ENCODE data around the gene KRT5.
A peak's percentile ranks its signal among the peaks of the same experiment; 100 is the strongest.

Gene KRT5

DNA sequence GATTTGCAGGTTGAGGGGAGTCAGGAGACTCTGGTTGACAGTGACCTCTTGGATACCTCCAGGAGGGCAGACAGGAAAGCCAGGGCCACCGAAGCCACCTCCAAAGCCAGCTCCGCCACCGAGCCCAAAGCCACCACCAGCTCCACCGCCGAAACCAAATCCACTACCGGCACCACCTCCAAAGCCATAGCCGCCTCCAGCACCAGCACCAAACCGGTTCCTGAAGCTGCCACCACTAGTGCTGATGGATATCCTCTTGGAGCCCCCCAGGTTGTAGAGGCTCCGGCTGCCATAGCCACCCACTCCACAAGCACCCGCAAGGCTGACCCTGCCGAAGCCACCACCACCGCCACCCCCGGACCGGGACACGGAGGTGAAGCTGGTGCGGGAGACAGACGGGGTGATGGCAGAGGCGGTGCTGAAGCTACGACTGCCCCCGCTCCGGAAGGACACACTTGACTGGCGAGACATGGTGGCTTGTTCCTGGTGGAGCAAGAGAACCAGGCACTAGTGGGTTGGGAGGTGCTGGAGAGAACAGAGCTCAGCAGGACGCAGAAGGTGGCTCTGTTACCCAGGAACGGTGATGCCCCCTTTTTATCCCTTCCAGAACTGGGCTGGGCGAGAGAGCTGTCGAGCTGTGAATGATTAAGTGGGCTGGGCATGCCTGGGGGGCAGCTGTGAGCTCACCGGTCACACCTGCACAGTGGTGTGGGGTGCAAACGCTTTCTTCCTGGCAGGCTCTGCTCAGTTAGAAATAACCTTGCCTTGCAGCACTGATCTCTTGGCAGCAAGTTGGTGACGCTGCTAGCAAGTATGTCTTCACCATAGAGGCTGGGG lies at the start of gene KRT5:
TSS of gene KRT5 (minus strand) at position 569 of the 837 bp plus-strand sequence. CDS start at position 471, 98 bp downstream.
- TF ChIP-seq, protein P1, sequence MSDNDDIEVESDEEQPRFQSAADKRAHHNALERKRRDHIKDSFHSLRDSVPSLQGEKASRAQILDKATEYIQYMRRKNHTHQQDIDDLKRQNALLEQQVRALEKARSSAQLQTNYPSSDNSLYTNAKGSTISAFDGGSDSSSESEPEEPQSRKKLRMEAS (IDR thresholded peaks at IDR 0.05): no peak; the same call in 1 of the 2 replicates
- TF ChIP-seq CEBPB (IDR thresholded peaks at IDR 0.05) (no peak), TAF1 (IDR thresholded peaks at IDR 0.05; ENCODE audit: low read depth) (no peak), EP300 (IDR thresholded peaks at IDR 0.05; ENCODE audit: borderline replicate concordance) (no peak), TEAD4 (IDR thresholded peaks at IDR 0.05) (no peak), CREB1 (IDR thresholded peaks at IDR 0.05; ENCODE audit: low read depth) (no peak), NFIC (IDR thresholded peaks at IDR 0.05) (no peak), YY1 (IDR thresholded peaks at IDR 0.05; ENCODE audit: low read depth) (0 out of 2 replicates have a peak, but pooled peaks have one; percentile 5), FOXM1 (IDR thresholded peaks at IDR 0.05; ENCODE audit: borderline replicate concordance, low read depth) (no peak), RAD21 (IDR thresholded peaks at IDR 0.05; ENCODE audit: low read depth) (no peak), ZBTB7A (IDR thresholded peaks at IDR 0.05; ENCODE audit: low read depth) (0 out of 2 replicates have a peak, but pooled peaks have one; percentile 17), EGR1 (IDR thresholded peaks at IDR 0.05) (0 out of 2 replicates have a peak, but pooled peaks have one; percentile 5), TCF12 (IDR thresholded peaks at IDR 0.05; ENCODE audit: low read depth) (peak; percentile 32; the same call in 1 of the 2 replicates)
- TF ChIP-seq, protein P2, sequence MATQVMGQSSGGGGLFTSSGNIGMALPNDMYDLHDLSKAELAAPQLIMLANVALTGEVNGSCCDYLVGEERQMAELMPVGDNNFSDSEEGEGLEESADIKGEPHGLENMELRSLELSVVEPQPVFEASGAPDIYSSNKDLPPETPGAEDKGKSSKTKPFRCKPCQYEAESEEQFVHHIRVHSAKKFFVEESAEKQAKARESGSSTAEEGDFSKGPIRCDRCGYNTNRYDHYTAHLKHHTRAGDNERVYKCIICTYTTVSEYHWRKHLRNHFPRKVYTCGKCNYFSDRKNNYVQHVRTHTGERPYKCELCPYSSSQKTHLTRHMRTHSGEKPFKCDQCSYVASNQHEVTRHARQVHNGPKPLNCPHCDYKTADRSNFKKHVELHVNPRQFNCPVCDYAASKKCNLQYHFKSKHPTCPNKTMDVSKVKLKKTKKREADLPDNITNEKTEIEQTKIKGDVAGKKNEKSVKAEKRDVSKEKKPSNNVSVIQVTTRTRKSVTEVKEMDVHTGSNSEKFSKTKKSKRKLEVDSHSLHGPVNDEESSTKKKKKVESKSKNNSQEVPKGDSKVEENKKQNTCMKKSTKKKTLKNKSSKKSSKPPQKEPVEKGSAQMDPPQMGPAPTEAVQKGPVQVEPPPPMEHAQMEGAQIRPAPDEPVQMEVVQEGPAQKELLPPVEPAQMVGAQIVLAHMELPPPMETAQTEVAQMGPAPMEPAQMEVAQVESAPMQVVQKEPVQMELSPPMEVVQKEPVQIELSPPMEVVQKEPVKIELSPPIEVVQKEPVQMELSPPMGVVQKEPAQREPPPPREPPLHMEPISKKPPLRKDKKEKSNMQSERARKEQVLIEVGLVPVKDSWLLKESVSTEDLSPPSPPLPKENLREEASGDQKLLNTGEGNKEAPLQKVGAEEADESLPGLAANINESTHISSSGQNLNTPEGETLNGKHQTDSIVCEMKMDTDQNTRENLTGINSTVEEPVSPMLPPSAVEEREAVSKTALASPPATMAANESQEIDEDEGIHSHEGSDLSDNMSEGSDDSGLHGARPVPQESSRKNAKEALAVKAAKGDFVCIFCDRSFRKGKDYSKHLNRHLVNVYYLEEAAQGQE (IDR thresholded peaks at IDR 0.05; ENCODE audit: low read depth): no peak
- TF ChIP-seq, protein P3, sequence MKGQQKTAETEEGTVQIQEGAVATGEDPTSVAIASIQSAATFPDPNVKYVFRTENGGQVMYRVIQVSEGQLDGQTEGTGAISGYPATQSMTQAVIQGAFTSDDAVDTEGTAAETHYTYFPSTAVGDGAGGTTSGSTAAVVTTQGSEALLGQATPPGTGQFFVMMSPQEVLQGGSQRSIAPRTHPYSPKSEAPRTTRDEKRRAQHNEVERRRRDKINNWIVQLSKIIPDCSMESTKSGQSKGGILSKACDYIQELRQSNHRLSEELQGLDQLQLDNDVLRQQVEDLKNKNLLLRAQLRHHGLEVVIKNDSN (IDR thresholded peaks at IDR 0.05): no peak

DNA sequence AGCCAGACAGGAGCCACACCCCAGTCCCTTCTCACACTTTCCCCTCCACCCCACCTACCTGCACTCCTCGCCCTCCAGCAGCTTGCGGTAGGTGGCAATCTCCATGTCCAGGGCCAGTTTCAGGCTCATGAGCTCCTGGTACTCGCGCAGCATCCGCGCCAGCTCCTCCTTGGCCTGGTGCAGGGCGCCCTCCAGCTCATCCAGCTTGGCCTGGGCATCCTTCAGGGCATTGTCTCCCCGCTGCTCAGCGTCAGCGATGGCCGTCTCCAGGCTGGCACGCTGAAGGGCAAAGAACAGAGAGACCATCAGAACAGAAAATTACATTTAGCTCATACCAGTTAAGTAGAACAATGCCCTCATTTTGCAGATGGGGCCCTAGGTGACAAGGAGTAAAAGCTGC lies 47.9 kb upstream of the KRT5 start:
- TF ChIP-seq TCF12 (IDR thresholded peaks at IDR 0.05; ENCODE audit: low read depth) (no peak), ZBTB7A (IDR thresholded peaks at IDR 0.05; ENCODE audit: low read depth) (no peak)

DNA sequence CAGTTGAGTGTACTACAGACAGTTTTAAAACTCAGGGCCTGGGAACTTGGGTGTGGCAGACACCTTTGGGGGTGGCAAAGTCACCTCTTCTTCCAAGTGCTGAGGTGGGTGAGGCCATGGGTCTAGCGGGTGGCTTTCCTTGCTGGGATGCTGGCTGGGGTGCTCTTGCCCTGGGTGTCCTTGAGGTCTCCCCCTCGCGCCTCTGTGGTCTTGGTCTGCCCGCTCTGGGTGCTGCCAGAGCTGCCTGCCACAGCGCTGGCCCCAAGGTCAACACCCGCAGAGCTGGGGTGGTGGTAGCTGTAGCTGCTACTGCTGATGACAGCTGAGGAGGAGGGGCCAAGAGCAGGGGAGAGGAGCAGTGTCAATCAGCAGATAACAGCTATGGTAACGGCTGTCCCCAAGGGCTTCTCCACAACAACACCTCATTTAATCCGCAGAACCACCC lies 46.7 kb upstream of the KRT5 start:
- TF ChIP-seq YY1 (IDR thresholded peaks at IDR 0.05; ENCODE audit: low read depth) (no peak), EGR1 (IDR thresholded peaks at IDR 0.05) (no peak), FOXM1 (IDR thresholded peaks at IDR 0.05; ENCODE audit: borderline replicate concordance, low read depth) (no peak), RAD21 (IDR thresholded peaks at IDR 0.05; ENCODE audit: low read depth) (no peak), CEBPB (IDR thresholded peaks at IDR 0.05) (no peak), TAF1 (IDR thresholded peaks at IDR 0.05; ENCODE audit: low read depth) (no peak), EP300 (IDR thresholded peaks at IDR 0.05; ENCODE audit: borderline replicate concordance) (no peak), ZBTB7A (IDR thresholded peaks at IDR 0.05; ENCODE audit: low read depth) (no peak), CREB1 (IDR thresholded peaks at IDR 0.05; ENCODE audit: low read depth) (no peak), NFIC (IDR thresholded peaks at IDR 0.05) (no peak)
- TF ChIP-seq, protein P1 (IDR thresholded peaks at IDR 0.05): no peak

DNA sequence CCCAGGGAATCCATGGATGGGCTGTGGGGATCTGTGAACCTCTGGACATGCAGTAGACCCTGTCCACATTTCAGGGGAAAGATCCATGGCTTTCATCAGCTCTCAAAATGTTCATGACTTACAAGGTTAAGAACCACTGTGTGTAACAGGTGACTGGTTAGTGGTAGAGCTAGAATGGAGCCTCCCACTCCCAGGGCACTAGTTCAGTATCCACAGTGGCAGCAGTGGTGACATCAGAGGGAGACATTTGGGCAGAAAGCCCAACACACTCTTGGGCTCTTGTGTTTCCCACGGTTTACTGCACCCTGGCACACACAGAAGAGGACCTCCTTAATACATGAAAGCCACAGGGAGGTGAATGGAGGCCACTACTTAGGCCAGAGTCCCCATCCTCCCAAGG lies 44.4 kb upstream of the KRT5 start:
- TF ChIP-seq, protein P3 (IDR thresholded peaks at IDR 0.05): no peak
- TF ChIP-seq NFIC (IDR thresholded peaks at IDR 0.05): no peak
- TF ChIP-seq TEAD4 (IDR thresholded peaks at IDR 0.05): no peak
- TF ChIP-seq, protein P1 (IDR thresholded peaks at IDR 0.05): no peak
- no peak for TF ChIP-seq CEBPB (IDR thresholded peaks at IDR 0.05)
- no peak for TF ChIP-seq TCF12 (IDR thresholded peaks at IDR 0.05; ENCODE audit: low read depth)
- no peak for TF ChIP-seq RAD21 (IDR thresholded peaks at IDR 0.05; ENCODE audit: low read depth)
- no peak for TF ChIP-seq TAF1 (IDR thresholded peaks at IDR 0.05; ENCODE audit: low read depth)
- no peak for TF ChIP-seq EP300 (IDR thresholded peaks at IDR 0.05; ENCODE audit: borderline replicate concordance)
- TF ChIP-seq CREB1 (IDR thresholded peaks at IDR 0.05; ENCODE audit: low read depth): no peak
- TF ChIP-seq FOXM1 (IDR thresholded peaks at IDR 0.05; ENCODE audit: borderline replicate concordance, low read depth): no peak

DNA sequence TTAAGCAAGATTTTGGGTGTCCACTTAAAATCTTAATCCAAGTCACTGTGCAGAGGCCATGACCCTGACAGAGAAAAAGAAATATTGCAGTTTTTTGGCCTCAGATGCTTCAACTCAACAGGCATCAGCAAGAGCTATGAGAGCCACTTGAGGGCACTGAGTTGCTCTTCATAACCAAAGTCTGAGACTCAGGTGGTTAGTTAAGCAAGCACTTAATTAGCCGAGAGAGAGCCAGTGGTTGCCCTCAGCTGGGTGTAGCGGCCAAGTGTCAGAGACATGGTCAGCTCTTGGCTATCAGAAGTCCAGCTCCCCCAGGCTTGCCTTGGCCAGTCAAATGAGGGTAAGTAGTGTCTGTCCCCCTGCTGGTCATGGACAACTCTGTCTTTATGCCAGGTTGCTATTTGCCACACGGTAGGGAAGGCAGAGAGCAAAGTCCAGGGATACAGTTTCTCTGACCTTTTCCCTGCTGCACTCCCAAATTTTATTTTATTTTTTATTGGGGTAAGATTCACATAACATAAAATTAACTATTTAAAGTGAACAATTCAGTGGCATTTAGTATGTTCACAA lies 41.8 kb upstream of the KRT5 start:
- TF ChIP-seq, protein P3 (IDR thresholded peaks at IDR 0.05): no peak
- TF ChIP-seq TAF1 (IDR thresholded peaks at IDR 0.05; ENCODE audit: low read depth): no peak
- peak; percentile 55; the same call in 1 of the 2 replicates for TF ChIP-seq RAD21 (IDR thresholded peaks at IDR 0.05; ENCODE audit: low read depth)

DNA sequence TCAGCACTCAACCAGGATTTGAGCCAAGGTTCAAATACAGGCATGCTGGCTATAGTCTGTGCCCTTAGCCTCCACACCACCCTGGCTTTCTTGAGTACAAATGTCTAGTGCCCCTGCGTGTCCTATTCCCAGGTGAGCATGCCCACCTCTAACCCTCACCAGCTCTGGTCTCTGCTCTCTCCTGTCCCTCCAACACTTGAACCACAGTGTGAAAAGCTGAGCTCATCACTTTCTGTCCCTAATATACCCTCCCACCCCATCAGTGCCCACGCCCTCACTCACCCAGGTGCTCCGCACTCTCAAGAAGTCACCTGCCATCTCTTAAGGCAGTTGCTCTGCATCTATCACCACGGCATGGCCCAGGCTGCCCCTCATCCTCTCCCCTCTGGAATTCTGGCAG lies 39.8 kb upstream of the KRT5 start:
- no peak for TF ChIP-seq YY1 (IDR thresholded peaks at IDR 0.05; ENCODE audit: low read depth)
- TF ChIP-seq CEBPB (IDR thresholded peaks at IDR 0.05): no peak
- TF ChIP-seq, protein P1 (IDR thresholded peaks at IDR 0.05): no peak
- TF ChIP-seq RAD21 (IDR thresholded peaks at IDR 0.05; ENCODE audit: low read depth): no peak

Measured in Ishikawa (cell line).